A549 (cell line): ENCODE data around the gene CCDC50.

Experiments used
- CHD2 ChIP-seq: fragments of 150-350 bp; IDR thresholded peaks from 2 replicates; pipeline ENCODE4 v1.6.1; 2014; ENCODE audit warnings: low read length; ENCODE audit not compliant: partially characterized antibody
- CTCF ChIP-seq: fragments of >200 bp; sonication (Bioruptor Twin); formaldehyde crosslinking; IDR thresholded peaks from 3 replicates; pipeline ENCODE4 v1.5.1; 2016
- EHMT2 ChIP-seq: fragments of 200-600 bp; sonication (generic); IDR thresholded peaks from 2 replicates; pipeline ENCODE4 v1.6.1; 2016; ENCODE audit warnings: antibody characterized with exemption, low read depth, mild to moderate bottlenecking, moderate library complexity
- EP300 ChIP-seq, 2 experiments: fragments of >200 bp; sonication (Bioruptor Twin); formaldehyde crosslinking; IDR thresholded peaks; 2 replicates in 1 of 2; 3 replicates in 1 of 2; pipeline ENCODE4 v1.6.1; 2016 to 2017
- ESRRA ChIP-seq: fragments of 150-350 bp; IDR thresholded peaks from 2 replicates; pipeline ENCODE4 v1.6.1; 2014; ENCODE audit warnings: mild to moderate bottlenecking, low read length, borderline replicate concordance
- HOXB13 ChIP-seq: fragments of 250-450 bp; sonication (Bioruptor Pico); IDR thresholded peaks from 2 replicates; pipeline ENCODE4 v1.5.0; 2020; ENCODE audit warnings: low read depth, mild to moderate bottlenecking, moderate library complexity
- KDM1A ChIP-seq: fragments of 200-600 bp; sonication (generic); IDR thresholded peaks from 2 replicates; pipeline ENCODE4 v1.6.1; 2016; ENCODE audit warnings: low read depth, mild to moderate bottlenecking
- MAX ChIP-seq: IDR thresholded peaks from 2 replicates; pipeline ENCODE4 v1.6.1; 2012
- PHF8 ChIP-seq: fragments of 200-600 bp; sonication (generic); IDR thresholded peaks from 2 replicates; pipeline ENCODE4 v1.6.1; 2016; ENCODE audit warnings: low read depth, mild to moderate bottlenecking, antibody characterized with exemption, moderate library complexity, borderline replicate concordance
- POLR2A ChIP-seq: IDR thresholded peaks from 2 replicates; pipeline ENCODE4 v1.6.1; 2012; ENCODE audit warnings: mild to moderate bottlenecking, low read length
- RAD21 ChIP-seq, 2 experiments: fragments of >200 bp in 1 of 2; sonication (Bioruptor Twin) in 1 of 2; formaldehyde crosslinking in 1 of 2; IDR thresholded peaks in 1 of 2; conservative IDR thresholded peaks in 1 of 2; 2 replicates in 1 of 2; 3 replicates in 1 of 2; pipeline ENCODE4 v1.6.1; 2012 to 2018; ENCODE audit warnings: inconsistent platforms in 1 of 2
- SREBF2 ChIP-seq: fragments of 450-650 bp; IDR thresholded peaks from 2 replicates; pipeline ENCODE4 v1.6.1; 2014; ENCODE audit warnings: mild to moderate bottlenecking, moderate library complexity
- TFCP2L1 ChIP-seq: fragments of 250-450 bp; sonication (Bioruptor Pico); IDR thresholded peaks from 2 replicates; pipeline ENCODE4 v1.5.0; 2021; ENCODE audit warnings: mild to moderate bottlenecking
- TF ChIP-seq, protein P1 (sequence below): IDR thresholded peaks from 2 replicates; pipeline ENCODE4 v1.6.1; 2012

GRCh38 chr3:191428177-191428576, 99.0 kb downstream of the CCDC50 start:
- TF ChIP-seq EHMT2 (no peak), HOXB13 (CRISPR knock-in tag) (no peak), POLR2A (no peak), CTCF (no peak), RAD21 (conservative IDR thresholded peaks at IDR 0.05 in 1 of 2, IDR thresholded peaks at IDR 0.05 in 1 of 2) (no peak), MAX (no peak), KDM1A (no peak), ESRRA (no peak), CHD2 (no peak), EP300 (IDR thresholded peaks at IDR 0.05) (no peak), PHF8 (no peak), TFCP2L1 (CRISPR knock-in tag) (no peak), SREBF2 (no peak)
- TF ChIP-seq, protein P1, sequence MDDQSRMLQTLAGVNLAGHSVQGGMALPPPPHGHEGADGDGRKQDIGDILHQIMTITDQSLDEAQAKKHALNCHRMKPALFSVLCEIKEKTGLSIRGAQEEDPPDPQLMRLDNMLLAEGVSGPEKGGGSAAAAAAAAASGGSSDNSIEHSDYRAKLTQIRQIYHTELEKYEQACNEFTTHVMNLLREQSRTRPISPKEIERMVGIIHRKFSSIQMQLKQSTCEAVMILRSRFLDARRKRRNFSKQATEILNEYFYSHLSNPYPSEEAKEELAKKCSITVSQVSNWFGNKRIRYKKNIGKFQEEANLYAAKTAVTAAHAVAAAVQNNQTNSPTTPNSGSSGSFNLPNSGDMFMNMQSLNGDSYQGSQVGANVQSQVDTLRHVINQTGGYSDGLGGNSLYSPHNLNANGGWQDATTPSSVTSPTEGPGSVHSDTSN = no peak
